Measurements from ENCODE around the gene PM20D2. TPM values are rescaled to one million over a fixed set of nuclear protein-coding genes. Genes with fewer than 3 reads are reported as not detected.

Gene PM20D2
- total and polyA plus RNA-seq, 2 of the 13 experiments (the other 11 are each of a cell fraction or from before 2014, with no cell fraction given) = 13.3 to 26.3 TPM

DNA sequence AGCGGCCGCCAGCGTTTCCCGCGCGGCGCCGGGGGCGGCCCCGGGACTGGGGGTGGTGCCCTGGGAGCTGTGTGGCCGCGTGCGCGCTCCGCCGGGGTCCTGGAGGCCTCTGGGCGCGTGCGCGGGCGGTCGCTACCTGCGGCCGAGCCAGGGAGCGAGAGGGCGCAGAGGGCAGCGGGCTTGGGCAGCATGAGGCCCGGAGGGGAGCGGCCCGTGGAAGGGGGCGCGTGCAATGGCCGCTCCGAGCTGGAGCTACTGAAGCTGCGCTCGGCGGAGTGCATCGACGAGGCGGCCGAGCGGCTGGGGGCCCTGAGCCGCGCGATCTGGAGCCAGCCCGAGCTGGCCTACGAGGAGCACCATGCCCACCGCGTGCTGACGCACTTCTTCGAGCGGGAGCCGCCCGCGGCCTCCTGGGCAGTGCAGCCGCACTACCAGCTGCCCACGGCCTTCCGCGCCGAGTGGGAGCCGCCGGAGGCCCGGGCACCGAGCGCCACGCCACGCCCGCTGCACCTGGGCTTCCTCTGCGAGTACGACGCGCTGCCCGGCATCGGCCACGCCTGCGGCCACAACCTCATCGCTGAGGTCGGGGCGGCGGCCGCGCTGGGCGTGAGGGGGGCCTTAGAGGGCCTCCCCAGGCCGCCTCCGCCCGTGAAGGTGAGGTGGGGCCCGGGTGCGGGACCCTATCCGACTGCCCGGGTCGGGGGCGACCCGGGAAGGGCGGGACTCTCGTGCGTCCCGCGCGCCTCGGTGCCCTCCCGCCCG lies at the start of gene PM20D2 (continued):
- TF ChIP-seq AHDC1 (CRISPR knock-in tag; IDR thresholded peaks at IDR 0.05; ENCODE audit: borderline replicate concordance) = no peak
- TF ChIP-seq REXO4 (CRISPR knock-in tag; IDR thresholded peaks at IDR 0.05; ENCODE audit: borderline replicate concordance) = peak; percentile 47; the same call in 1 of the 2 replicates
- no peak for TF ChIP-seq TFAP4 (IDR thresholded peaks at IDR 0.05; ENCODE audit: borderline replicate concordance, low read depth)
- TF ChIP-seq ZNF562 (CRISPR knock-in tag; IDR thresholded peaks at IDR 0.05; ENCODE audit: borderline replicate concordance) = no peak; the same call in 1 of the 2 replicates
- no peak for TF ChIP-seq ATF1 (CRISPR knock-in tag; IDR thresholded peaks at IDR 0.05)
- TF ChIP-seq, protein P1, sequence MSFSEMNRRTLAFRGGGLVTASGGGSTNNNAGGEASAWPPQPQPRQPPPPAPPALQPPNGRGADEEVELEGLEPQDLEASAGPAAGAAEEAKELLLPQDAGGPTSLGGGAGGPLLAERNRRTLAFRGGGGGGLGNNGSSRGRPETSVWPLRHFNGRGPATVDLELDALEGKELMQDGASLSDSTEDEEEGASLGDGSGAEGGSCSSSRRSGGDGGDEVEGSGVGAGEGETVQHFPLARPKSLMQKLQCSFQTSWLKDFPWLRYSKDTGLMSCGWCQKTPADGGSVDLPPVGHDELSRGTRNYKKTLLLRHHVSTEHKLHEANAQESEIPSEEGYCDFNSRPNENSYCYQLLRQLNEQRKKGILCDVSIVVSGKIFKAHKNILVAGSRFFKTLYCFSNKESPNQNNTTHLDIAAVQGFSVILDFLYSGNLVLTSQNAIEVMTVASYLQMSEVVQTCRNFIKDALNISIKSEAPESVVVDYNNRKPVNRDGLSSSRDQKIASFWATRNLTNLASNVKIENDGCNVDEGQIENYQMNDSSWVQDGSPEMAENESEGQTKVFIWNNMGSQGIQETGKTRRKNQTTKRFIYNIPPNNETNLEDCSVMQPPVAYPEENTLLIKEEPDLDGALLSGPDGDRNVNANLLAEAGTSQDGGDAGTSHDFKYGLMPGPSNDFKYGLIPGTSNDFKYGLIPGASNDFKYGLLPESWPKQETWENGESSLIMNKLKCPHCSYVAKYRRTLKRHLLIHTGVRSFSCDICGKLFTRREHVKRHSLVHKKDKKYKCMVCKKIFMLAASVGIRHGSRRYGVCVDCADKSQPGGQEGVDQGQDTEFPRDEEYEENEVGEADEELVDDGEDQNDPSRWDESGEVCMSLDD (CRISPR knock-in tag; IDR thresholded peaks at IDR 0.05; ENCODE audit: borderline replicate concordance) = peak; percentile 92
- TF ChIP-seq ZNF572 (CRISPR knock-in tag; IDR thresholded peaks at IDR 0.05) = no peak
- peak; percentile 80; the same call in 1 of the 2 replicates for TF ChIP-seq ZNF367 (CRISPR knock-in tag; IDR thresholded peaks at IDR 0.05; ENCODE audit: borderline replicate concordance)
- TF ChIP-seq HDAC1 (CRISPR knock-in tag; IDR thresholded peaks at IDR 0.05) = peak; percentile 63
- no peak for TF ChIP-seq CC2D1A (CRISPR knock-in tag; IDR thresholded peaks at IDR 0.05)
- no peak; the same call in 1 of the 2 replicates for TF ChIP-seq KAT7 (CRISPR knock-in tag; IDR thresholded peaks at IDR 0.05; ENCODE audit: borderline replicate concordance)
- TF ChIP-seq, protein P2, sequence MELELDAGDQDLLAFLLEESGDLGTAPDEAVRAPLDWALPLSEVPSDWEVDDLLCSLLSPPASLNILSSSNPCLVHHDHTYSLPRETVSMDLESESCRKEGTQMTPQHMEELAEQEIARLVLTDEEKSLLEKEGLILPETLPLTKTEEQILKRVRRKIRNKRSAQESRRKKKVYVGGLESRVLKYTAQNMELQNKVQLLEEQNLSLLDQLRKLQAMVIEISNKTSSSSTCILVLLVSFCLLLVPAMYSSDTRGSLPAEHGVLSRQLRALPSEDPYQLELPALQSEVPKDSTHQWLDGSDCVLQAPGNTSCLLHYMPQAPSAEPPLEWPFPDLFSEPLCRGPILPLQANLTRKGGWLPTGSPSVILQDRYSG (CRISPR knock-in tag; IDR thresholded peaks at IDR 0.05) = peak; percentile 87
- peak; percentile 36 for TF ChIP-seq DBP (CRISPR knock-in tag; IDR thresholded peaks at IDR 0.05; ENCODE audit: not compliant biosample characterization)
- TF ChIP-seq, protein P3, sequence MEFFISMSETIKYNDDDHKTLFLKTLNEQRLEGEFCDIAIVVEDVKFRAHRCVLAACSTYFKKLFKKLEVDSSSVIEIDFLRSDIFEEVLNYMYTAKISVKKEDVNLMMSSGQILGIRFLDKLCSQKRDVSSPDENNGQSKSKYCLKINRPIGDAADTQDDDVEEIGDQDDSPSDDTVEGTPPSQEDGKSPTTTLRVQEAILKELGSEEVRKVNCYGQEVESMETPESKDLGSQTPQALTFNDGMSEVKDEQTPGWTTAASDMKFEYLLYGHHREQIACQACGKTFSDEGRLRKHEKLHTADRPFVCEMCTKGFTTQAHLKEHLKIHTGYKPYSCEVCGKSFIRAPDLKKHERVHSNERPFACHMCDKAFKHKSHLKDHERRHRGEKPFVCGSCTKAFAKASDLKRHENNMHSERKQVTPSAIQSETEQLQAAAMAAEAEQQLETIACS (CRISPR knock-in tag; IDR thresholded peaks at IDR 0.05) = peak; percentile 92
- peak; percentile 91 for TF ChIP-seq CAMTA2 (CRISPR knock-in tag; IDR thresholded peaks at IDR 0.05; ENCODE audit: borderline replicate concordance)

Measured in HepG2 (cell line).